HepG2 (cell line): ENCODE data around the gene KDM4B. TPM values are rescaled to one million over a fixed set of nuclear protein-coding genes. Genes with fewer than 3 reads are reported as not detected.

Experiments used
- ATAC-seq: fragments of 200-7000 bp; cut with Tn5 transposase; 3 replicates; pipeline ENCODE4 v1.9.1; 2020; ENCODE audit warnings: mild to moderate bottlenecking, moderate library complexity
- BruUV-seq: library from RNA; stranded (reverse); fragments of 400-500 nt; replicated peaks from 2 replicates; lab custom pipeline; 2021; lab: Mats Ljungman, UMichigan
- CTCF ChIA-PET: fragments of 300-600 bp; formaldehyde crosslinking; extraction: SDS; loops from one replicate; lab custom pipeline; 2021; ENCODE audit warnings: low total read pairs, inconsistent platforms, low intra/inter-chr PET ratio; lab: Yijun Ruan, JAX
- POLR2A ChIA-PET: fragments of 350-600 bp; sonication (Branson Sonifier 250); formaldehyde crosslinking; loops from one replicate; lab custom pipeline; 2020; ENCODE audit warnings: antibody characterized with exemption, inconsistent platforms; lab: Yijun Ruan, JAX
- DNase-seq: peaks from one replicate; pipeline ENCODE4 v3.0.0-alpha.2; 2015; ENCODE audit warnings: low spot score
- FAIRE-seq: peaks from 3 replicates; lab custom pipeline; 2011; peaks lifted over from hg19 to GRCh38; lab: Jason Lieb, UNC
- H2AFZ ChIP-seq: one replicate; pipeline ENCODE4 v1.6.1; 2011; ENCODE audit warnings: low read length, inconsistent platforms
- H3K27ac ChIP-seq: fragments of 300-600 bp; 3 replicates; pipeline ENCODE4 v1.8.0; 2011; ENCODE audit warnings: mixed run types, mild to moderate bottlenecking, mixed read lengths, low read length, inconsistent platforms; ENCODE audit not compliant: insufficient read depth; ENCODE audit errors: extremely low read length
- H3K27me3 ChIP-seq, 2 experiments: fragments of 200-600 bp in 1 of 2; 2 replicates in 1 of 2; 3 replicates in 1 of 2; pipeline versions ENCODE4 v1.6.0 to v1.8.0; 2011; ENCODE audit warnings: low read length in 2 of 2, mild to moderate bottlenecking in 2 of 2, moderate library complexity in 2 of 2, inconsistent platforms in 1 of 2; ENCODE audit not compliant: insufficient read depth in 2 of 2, control insufficient read depth in 1 of 2
- H3K36me3 ChIP-seq, 2 experiments: fragments of 200-600 bp in 1 of 2; replicated peaks in 1 of 2; 2 replicates in 1 of 2; 3 replicates in 1 of 2; pipeline versions ENCODE4 v1.5.1 to v1.8.0; 2011; ENCODE audit warnings: low read length in 2 of 2, inconsistent platforms in 1 of 2; ENCODE audit not compliant: insufficient read depth in 2 of 2, control insufficient read depth in 1 of 2
- H3K4me1 ChIP-seq: 2 replicates; pipeline ENCODE4 v1.5.1; 2012; ENCODE audit warnings: low read length, inconsistent platforms; ENCODE audit not compliant: insufficient read depth
- H3K4me2 ChIP-seq: 2 replicates; pipeline ENCODE4 v1.6.0; 2011; ENCODE audit warnings: low read depth, low read length, inconsistent platforms
- H3K4me3 ChIP-seq, 3 experiments: fragments of 200-600 bp in 1 of 3; sonication (generic), shearing (Covaris generic) in 1 of 3; replicated peaks in 1 of 3; 2 replicates each; pipeline ENCODE4 v1.5.1; 2011 to 2016; ENCODE audit warnings: low read length in 3 of 3, inconsistent platforms in 2 of 3, low read depth in 2 of 3, mild to moderate bottlenecking in 2 of 3, control low read depth in 1 of 3, mixed read lengths in 1 of 3; ENCODE audit not compliant: insufficient read depth in 1 of 3
- H3K79me2 ChIP-seq: one replicate; pipeline ENCODE4 v1.6.1; 2011; ENCODE audit warnings: low read length, inconsistent platforms; ENCODE audit not compliant: insufficient read depth
- H3K9ac ChIP-seq: 2 replicates; pipeline ENCODE4 v1.6.0; 2011; ENCODE audit warnings: mild to moderate bottlenecking, low read depth, low read length, inconsistent platforms; ENCODE audit not compliant: insufficient read depth
- H3K9me3 ChIP-seq: 2 replicates; pipeline ENCODE4 v1.5.1; 2012; ENCODE audit warnings: mild to moderate bottlenecking, low read length
- H4K20me1 ChIP-seq: 2 replicates; pipeline ENCODE4 v1.6.0; 2011; ENCODE audit warnings: inconsistent platforms, mild to moderate bottlenecking, low read length, moderate library complexity; ENCODE audit not compliant: insufficient read depth
- AGO2 ChIP-seq: fragments of 200-400 bp; formaldehyde crosslinking; optimal IDR thresholded peaks from 2 replicates; pipeline ENCODE3; 2017; ENCODE audit warnings: mild to moderate bottlenecking, low read depth, low read length, moderate library complexity
- ASH2L ChIP-seq: fragments of 300-600, 200-600 bp; sonication (generic); IDR thresholded peaks from 2 replicates; pipeline ENCODE4 v1.7.0; 2017; ENCODE audit warnings: low read depth, mild to moderate bottlenecking, moderate library complexity, mixed read lengths, low read length; ENCODE audit not compliant: insufficient read length
- ATF6 ChIP-seq: sonication (generic); formaldehyde crosslinking; conservative IDR thresholded peaks from 2 replicates; pipeline ENCODE4 v1.4.0; 2020; ENCODE audit warnings: missing genetic modification reagents
- CEBPB ChIP-seq: IDR thresholded peaks from 2 replicates; pipeline ENCODE4 v1.6.1; 2011; ENCODE audit warnings: low read depth, low read length, improper control_type of control experiment, borderline replicate concordance
- FOSL1 ChIP-seq: sonication (generic); formaldehyde crosslinking; IDR thresholded peaks from 2 replicates; pipeline ENCODE4 v1.9.0; 2021; ENCODE audit warnings: missing genetic modification reagents, borderline replicate concordance
- MTA3 ChIP-seq: sonication (generic); formaldehyde crosslinking; IDR thresholded peaks from 2 replicates; pipeline ENCODE4 v1.4.0; 2020; ENCODE audit warnings: missing genetic modification reagents
- NR2F6 ChIP-seq, 2 experiments: IDR thresholded peaks; 2 replicates each; pipeline ENCODE4 v1.6.1; 2016; ENCODE audit warnings: antibody characterized with exemption in 1 of 2, mild to moderate bottlenecking in 1 of 2
- RBM22 ChIP-seq: fragments of 200-400 bp; formaldehyde crosslinking; optimal IDR thresholded peaks from 2 replicates; pipeline ENCODE3; 2017; ENCODE audit warnings: mild to moderate bottlenecking, low read length, moderate library complexity
- ZFX ChIP-seq: sonication (generic); formaldehyde crosslinking; IDR thresholded peaks from 2 replicates; pipeline ENCODE4 v1.4.0; 2020; ENCODE audit warnings: mild to moderate bottlenecking, low read depth, missing genetic modification reagents, moderate library complexity
- WGBS: methylation state at CpG from one replicate; pipeline ENCODE4 v1.1.6; 2017; ENCODE audit warnings: low lambda C conversion rate; 5-methylcytosine and 5-hydroxymethylcytosine counted together
- in situ Hi-C: cut with HindIII; loops from 2 replicates; pipeline ENCODE4 v1.10.0; 2017; ENCODE audit warnings: low pct_unique_long_range_greater_than_20kb; ENCODE audit not compliant: extremely low pct_ligation_motif_present
- intact Hi-C: fragments of 100-400 bp; cut with micrococcal nuclease; formaldehyde crosslinking; loops from one replicate; pipeline ENCODE4 v1.10.0; 2022; ENCODE audit not compliant: unreplicated experiment
- polyA plus RNA-seq, 8 experiments: library from polyadenylated mRNA; depleted of rRNA in 3 of 8; stranded (reverse) in 7 of 8; unstranded in 1 of 8; fragments of >200 nt; fragmentation: Illumina TruSeq in 4 of 8; extraction: Trizol in 4 of 8; gene quantifications; 2 replicates each; pipeline versions ENCODE4 v1.2.1 to v1.2.3, GENCODE V29; 2011 to 2016; ENCODE audit warnings: low read depth in 4 of 8, missing spikeins in 1 of 8, mixed read lengths in 1 of 8; ENCODE audit not compliant: insufficient read depth in 1 of 8
- total RNA-seq, 5 experiments: library from RNA; depleted of rRNA; stranded (reverse); fragments of >200 nt; fragmentation: Illumina TruSeq; extraction: Trizol; gene quantifications; 2 replicates each; pipeline ENCODE4 v1.2.3, GENCODE V29; 2016; ENCODE audit warnings: low read depth in 1 of 5

The KDM4B gene
- total and polyA plus RNA-seq, 2 of the 13 experiments (the other 11 are each of a cell fraction or from before 2014, with no cell fraction given) = 4.9 to 14.6 TPM

- POLR2A ChIA-PET = no interaction called here
- H3K27ac ChIP-seq = no peak overlapping the region
- intact Hi-C loops (no loop called here), in situ Hi-C loops (no loop called here)
- no peaks in the 10 kb centered on the region for H4K20me1 ChIP-seq
- H3K4me1 ChIP-seq = no peaks in the 10 kb centered on the region
- no TSS peak for BruUV-seq
- CTCF ChIA-PET = no interaction called here
- TF ChIP-seq RBM22 = peak; percentile 57
- TF ChIP-seq CEBPB = no peak
- peak; percentile 40 for TF ChIP-seq AGO2
- no peak for TF ChIP-seq MTA3 (CRISPR knock-in tag)
- no peak for TF ChIP-seq FOSL1 (CRISPR knock-in tag)
- 0 out of 2 replicates have a peak, but pooled peaks have one; percentile 19 for TF ChIP-seq ZFX (CRISPR knock-in tag)
- TF ChIP-seq ATF6 = no peak
- no peak for TF ChIP-seq ASH2L
- no peak for TF ChIP-seq NR2F6 (IDR thresholded peaks at IDR 0.05)
- TF ChIP-seq NR2F6 (CRISPR knock-in tag; IDR thresholded peaks at IDR 0.05) = no peak
- H3K9ac ChIP-seq = no peak overlapping the region
- no peak overlapping the region for H3K4me2 ChIP-seq
- no peaks in the 10 kb centered on the region for H3K79me2 ChIP-seq
- H3K4me3 ChIP-seq = no peak overlapping the region
- ATAC-seq (peak; percentile 19; the same call in 2 of the 3 replicates), FAIRE-seq (no peak), DNase-seq (no peak)
- H3K36me3 ChIP-seq = peaks cover 7% of the 10 kb centered on the region in 2 experiments; a peak in 3 of 5 replicates
- H3K9me3 ChIP-seq = no peaks in the 10 kb centered on the region
- H2AFZ ChIP-seq = no peak overlapping the region
- WGBS = 90% methylated on average over 28 of the region's 28 CpGs
- no peaks in the 10 kb centered on the region for H3K27me3 ChIP-seq
Measured at GRCh38 chr19:5121266-5122120, 152.6 kb downstream of the KDM4B start.
